Measurements from ENCODE around the gene CEACAM1. TPM values are rescaled to one million over a fixed set of nuclear protein-coding genes. Genes with fewer than 3 reads are reported as not detected.
"Not testable (repeated sequence)": the region's sequence is repeated elsewhere in the genome, so short reads cannot be mapped to it uniquely, and the experiment has no call there.

The CEACAM1 gene
- total and polyA plus RNA-seq, 4 donors: 0.60 to 4.4 (median 1.2) TPM

- H3K27me3 ChIP-seq (ENCODE audit: control insufficient read depth, insufficient read depth, low read length): no peaks in the 10 kb centered on the region
- H3K4me1 ChIP-seq (ENCODE audit: control insufficient read depth, insufficient read depth, low read length): peaks cover 2% of the 10 kb centered on the region
- H3K27ac ChIP-seq (ENCODE audit: low read depth, low read length): no peak overlapping the region
- H3K36me3 ChIP-seq (ENCODE audit: control insufficient read depth, insufficient read depth, low read length): no peaks in the 10 kb centered on the region
- no peak overlapping the region for H3K4me3 ChIP-seq (ENCODE audit: low read depth, low read length)
- DNase-seq (ENCODE audit: low read depth in 4 of 6, low spot score in 6 of 6): peak in 1 of 6 donors; percentile 20
- H3K9me3 ChIP-seq (ENCODE audit: control insufficient read depth, insufficient read depth, low read length): no peaks in the 10 kb centered on the region
These were observed 6.1 kb upstream of the CEACAM1 start for GRCh38 chr19:42534391-42534790.

- DNase-seq (ENCODE audit: low read depth in 4 of 6, low spot score in 6 of 6): peak in 5 of 6 donors; percentile 19 to 70 (median 48)
- Histone ChIP-seq H3K4me3 (ENCODE audit: low read depth, low read length) (no peak overlapping the region), H3K27ac (ENCODE audit: low read depth, low read length) (no peak overlapping the region), H3K9me3 (ENCODE audit: control insufficient read depth, insufficient read depth, low read length) (no peaks in the 10 kb centered on the region), H3K4me1 (ENCODE audit: control insufficient read depth, insufficient read depth, low read length) (no peaks in the 10 kb centered on the region), H3K36me3 (ENCODE audit: control insufficient read depth, insufficient read depth, low read length) (no peaks in the 10 kb centered on the region), H3K27me3 (ENCODE audit: control insufficient read depth, insufficient read depth, low read length) (no peaks in the 10 kb centered on the region)
- WGBS (ENCODE audit: insufficient coverage): 56% methylated on average over 1 of the region's 2 CpGs
These were observed 4.6 kb upstream of the CEACAM1 start for GRCh38 chr19:42532891-42533290.

- Histone ChIP-seq H3K27me3 (ENCODE audit: control insufficient read depth, insufficient read depth, low read length) (no peaks in the 10 kb centered on the region), H3K4me3 (ENCODE audit: low read depth, low read length) (no peak overlapping the region), H3K27ac (ENCODE audit: low read depth, low read length) (no peak overlapping the region), H3K36me3 (ENCODE audit: control insufficient read depth, insufficient read depth, low read length) (no peaks in the 10 kb centered on the region), H3K9me3 (ENCODE audit: control insufficient read depth, insufficient read depth, low read length) (no peaks in the 10 kb centered on the region), H3K4me1 (ENCODE audit: control insufficient read depth, insufficient read depth, low read length) (no peaks in the 10 kb centered on the region)
- no peak for DNase-seq (ENCODE audit: low read depth in 4 of 6, low spot score in 6 of 6)
- 100% methylated on average over 1 of the region's 3 CpGs for WGBS (ENCODE audit: insufficient coverage)
These were observed 3.0 kb upstream of the CEACAM1 start for GRCh38 chr19:42531313-42531712.

- H3K4me1 ChIP-seq (ENCODE audit: control insufficient read depth, insufficient read depth, low read length): no peaks in the 10 kb centered on the region
- H3K27ac ChIP-seq (ENCODE audit: low read depth, low read length): no peak overlapping the region
- H3K9me3 ChIP-seq (ENCODE audit: control insufficient read depth, insufficient read depth, low read length): no peaks in the 10 kb centered on the region
- no peaks in the 10 kb centered on the region for H3K27me3 ChIP-seq (ENCODE audit: control insufficient read depth, insufficient read depth, low read length)
- no peak overlapping the region for H3K4me3 ChIP-seq (ENCODE audit: low read depth, low read length)
- peak in 2 of 6 donors; percentile 4 to 47 for DNase-seq (ENCODE audit: low read depth in 4 of 6, low spot score in 6 of 6)
- 48% methylated on average over 2 of the region's 3 CpGs for WGBS (ENCODE audit: insufficient coverage)
- no peaks in the 10 kb centered on the region for H3K36me3 ChIP-seq (ENCODE audit: control insufficient read depth, insufficient read depth, low read length)
These were observed 1.0 kb upstream of the CEACAM1 start for GRCh38 chr19:42529248-42529764.

DNA sequence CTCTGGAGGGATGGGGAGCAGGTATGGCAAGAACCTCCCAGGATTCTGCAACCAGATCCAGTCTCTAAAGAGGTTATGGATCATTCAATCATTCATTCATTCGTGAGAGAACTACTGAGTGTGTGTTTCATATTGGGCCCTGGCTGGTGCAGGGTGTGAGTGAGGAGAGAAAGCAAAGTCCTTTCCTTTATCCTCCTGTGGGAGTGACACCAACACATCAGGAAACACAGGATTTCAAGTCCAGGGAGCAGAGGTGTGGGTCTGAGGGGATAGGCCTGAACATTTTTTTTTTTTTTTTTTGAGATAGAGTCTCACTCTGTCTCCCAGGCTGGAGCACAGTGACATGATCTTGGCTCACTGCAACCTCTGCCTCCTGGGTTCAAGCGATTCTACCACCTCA, 3.3 kb downstream of the CEACAM1 start:
- no CpG with 5 or more reads among the region's 2 CpGs for WGBS (ENCODE audit: insufficient coverage)
- no peak for DNase-seq (ENCODE audit: low read depth in 4 of 6, low spot score in 6 of 6)
- Histone ChIP-seq H3K9me3 (ENCODE audit: control insufficient read depth, insufficient read depth, low read length) (no peaks in the 10 kb centered on the region), H3K4me1 (ENCODE audit: control insufficient read depth, insufficient read depth, low read length) (no peaks in the 10 kb centered on the region), H3K36me3 (ENCODE audit: control insufficient read depth, insufficient read depth, low read length) (no peaks in the 10 kb centered on the region), H3K4me3 (ENCODE audit: low read depth, low read length) (no peak overlapping the region), H3K27ac (ENCODE audit: low read depth, low read length) (no peak overlapping the region), H3K27me3 (ENCODE audit: control insufficient read depth, insufficient read depth, low read length) (no peaks in the 10 kb centered on the region)

DNA sequence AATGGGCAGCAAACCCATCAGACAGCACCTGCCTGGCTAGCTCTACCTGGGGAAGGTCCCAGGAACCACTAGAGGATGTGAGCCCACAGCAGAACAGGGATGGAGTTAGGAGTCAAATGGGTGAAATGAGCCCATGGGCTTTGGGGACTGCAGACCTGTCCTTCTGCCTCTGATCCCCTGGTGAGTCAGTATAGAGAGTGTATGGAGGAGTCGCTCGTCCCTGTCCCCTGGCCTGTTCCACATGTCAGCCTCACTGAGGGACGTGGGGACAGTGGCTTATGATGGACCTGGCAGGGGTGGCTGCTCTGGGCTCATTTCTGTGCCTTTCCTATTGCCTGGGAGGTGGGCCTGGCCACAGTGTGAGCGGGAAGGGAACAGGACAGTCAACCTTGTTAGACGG, 4.0 kb downstream of the CEACAM1 start:
- no peak overlapping the region for H3K4me3 ChIP-seq (ENCODE audit: low read depth, low read length)
- H3K36me3 ChIP-seq (ENCODE audit: control insufficient read depth, insufficient read depth, low read length): no peaks in the 10 kb centered on the region
- no peaks in the 10 kb centered on the region for H3K9me3 ChIP-seq (ENCODE audit: control insufficient read depth, insufficient read depth, low read length)
- H3K27ac ChIP-seq (ENCODE audit: low read depth, low read length): no peak overlapping the region
- no peaks in the 10 kb centered on the region for H3K27me3 ChIP-seq (ENCODE audit: control insufficient read depth, insufficient read depth, low read length)
- H3K4me1 ChIP-seq (ENCODE audit: control insufficient read depth, insufficient read depth, low read length): no peaks in the 10 kb centered on the region
- no peak for DNase-seq (ENCODE audit: low read depth in 4 of 6, low spot score in 6 of 6)
- WGBS (ENCODE audit: insufficient coverage): 89% methylated on average over 5 of the region's 5 CpGs

DNA sequence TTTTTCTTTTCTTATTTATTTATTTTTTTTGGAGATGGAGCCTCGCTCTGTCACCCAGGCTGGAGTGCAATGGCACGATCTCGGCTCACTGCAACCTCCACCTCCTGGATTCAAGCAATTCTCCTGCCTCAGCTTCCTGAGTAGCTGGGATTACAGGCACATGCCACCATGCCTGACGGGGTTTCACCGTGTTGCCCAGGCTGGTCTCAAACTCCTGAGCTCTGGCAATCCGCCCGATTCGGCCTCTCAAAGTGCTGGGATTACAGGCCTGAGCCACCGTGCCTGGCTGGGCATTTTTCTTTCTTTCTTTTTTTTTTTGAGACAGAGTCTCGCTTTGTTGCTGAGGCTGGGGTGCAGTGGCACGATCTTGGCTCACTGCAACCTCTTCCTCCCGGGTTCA, 6.0 kb downstream of the CEACAM1 start:
- not testable (repeated sequence) for H3K27ac ChIP-seq (ENCODE audit: low read depth, low read length); H3K36me3 ChIP-seq (ENCODE audit: control insufficient read depth, insufficient read depth, low read length); H3K4me3 ChIP-seq (ENCODE audit: low read depth, low read length); H3K27me3 ChIP-seq (ENCODE audit: control insufficient read depth, insufficient read depth, low read length); H3K9me3 ChIP-seq (ENCODE audit: control insufficient read depth, insufficient read depth, low read length); H3K4me1 ChIP-seq (ENCODE audit: control insufficient read depth, insufficient read depth, low read length); DNase-seq (ENCODE audit: low read depth in 4 of 6, low spot score in 6 of 6)
- WGBS (ENCODE audit: insufficient coverage): 82% methylated on average over 11 of the region's 12 CpGs

DNA sequence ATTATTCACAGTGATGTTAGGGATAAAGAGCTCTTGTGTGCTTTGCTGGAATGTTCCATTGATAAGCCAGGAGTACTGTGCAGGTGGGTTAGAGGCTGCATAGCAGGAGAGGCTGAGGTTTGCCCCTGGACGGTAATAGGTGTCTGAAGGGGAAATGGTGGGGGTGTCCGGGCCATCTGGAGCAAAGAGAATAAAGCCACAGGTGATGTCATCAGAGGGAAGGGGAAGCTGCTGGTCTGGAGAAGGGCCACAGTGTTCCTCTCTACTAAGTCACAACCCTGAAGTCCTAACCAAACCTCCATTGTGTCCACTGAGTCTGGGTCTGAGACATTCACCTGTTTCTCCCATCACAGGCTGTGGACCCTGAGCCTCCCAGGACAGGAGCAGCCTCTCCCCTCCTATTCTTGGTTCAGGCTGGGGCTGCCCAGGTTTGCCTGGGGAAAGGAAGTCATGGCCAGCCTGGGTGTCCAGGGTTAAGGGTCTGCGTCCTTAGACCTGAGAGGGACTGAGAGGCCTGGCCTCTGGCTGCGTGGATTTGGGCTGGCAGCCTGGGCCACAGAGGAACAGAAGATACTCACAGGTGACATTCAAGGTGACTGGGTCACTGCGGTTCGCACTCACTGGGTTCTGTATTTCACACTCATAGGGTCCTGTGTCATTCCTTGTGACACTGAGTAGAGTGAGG, 6.8 kb downstream of the CEACAM1 start:
- no peaks in the 10 kb centered on the region for H3K36me3 ChIP-seq (ENCODE audit: control insufficient read depth, insufficient read depth, low read length)
- no peaks in the 10 kb centered on the region for H3K27me3 ChIP-seq (ENCODE audit: control insufficient read depth, insufficient read depth, low read length)
- H3K27ac ChIP-seq (ENCODE audit: low read depth, low read length): no peak overlapping the region
- no peak overlapping the region for H3K4me3 ChIP-seq (ENCODE audit: low read depth, low read length)
- H3K9me3 ChIP-seq (ENCODE audit: control insufficient read depth, insufficient read depth, low read length): no peaks in the 10 kb centered on the region
- no peak for DNase-seq (ENCODE audit: low read depth in 4 of 6, low spot score in 6 of 6)
- WGBS (ENCODE audit: insufficient coverage): 85% methylated on average over 6 of the region's 6 CpGs
- no peaks in the 10 kb centered on the region for H3K4me1 ChIP-seq (ENCODE audit: control insufficient read depth, insufficient read depth, low read length)

DNA sequence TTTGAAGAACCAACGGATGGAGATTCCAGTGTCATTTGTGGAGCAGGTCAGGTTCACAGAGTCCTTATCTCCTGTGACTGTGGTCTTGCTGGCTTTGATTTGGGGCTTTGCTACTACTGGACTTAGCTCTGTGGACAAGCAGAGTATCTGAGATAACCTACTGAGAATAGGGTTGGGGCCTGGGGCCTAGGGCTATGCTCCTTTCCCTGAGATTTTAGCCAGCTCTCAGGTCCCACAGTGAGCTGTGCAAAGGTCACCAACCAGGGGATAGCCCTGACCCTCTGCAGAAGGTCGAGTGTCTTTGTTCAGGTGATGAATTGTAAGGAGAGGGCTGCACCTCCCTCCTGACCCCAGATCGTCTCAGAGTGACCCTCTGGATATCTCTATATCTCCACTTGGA, 9.2 kb downstream of the CEACAM1 start:
- Histone ChIP-seq H3K4me1 (ENCODE audit: control insufficient read depth, insufficient read depth, low read length) (no peaks in the 10 kb centered on the region), H3K27me3 (ENCODE audit: control insufficient read depth, insufficient read depth, low read length) (no peaks in the 10 kb centered on the region), H3K9me3 (ENCODE audit: control insufficient read depth, insufficient read depth, low read length) (no peaks in the 10 kb centered on the region), H3K36me3 (ENCODE audit: control insufficient read depth, insufficient read depth, low read length) (no peaks in the 10 kb centered on the region), H3K4me3 (ENCODE audit: low read depth, low read length) (no peak overlapping the region), H3K27ac (ENCODE audit: low read depth, low read length) (no peak overlapping the region)
- 66% methylated on average over 2 of the region's 3 CpGs for WGBS (ENCODE audit: insufficient coverage)
- no peak for DNase-seq (ENCODE audit: low read depth in 4 of 6, low spot score in 6 of 6)

DNA sequence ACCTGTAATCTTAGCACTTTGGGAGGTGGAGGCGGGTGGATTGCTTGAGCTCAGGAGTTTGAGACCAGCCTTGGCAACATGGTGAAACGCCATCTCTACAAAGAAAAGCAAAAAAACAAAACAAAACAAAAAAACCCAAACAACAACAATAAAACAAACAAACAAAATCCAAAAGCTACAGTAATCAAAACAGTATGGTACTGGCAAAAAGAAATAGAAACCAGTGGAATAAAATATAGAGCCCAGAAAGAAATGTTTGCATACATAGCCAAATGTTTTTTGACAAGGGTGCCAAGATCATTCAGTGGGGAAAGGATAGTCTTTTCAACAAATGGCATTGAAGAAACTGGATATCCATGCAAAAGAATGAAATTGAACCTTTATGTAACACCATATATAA, 11.5 kb downstream of the CEACAM1 start:
- Histone ChIP-seq H3K27ac (ENCODE audit: low read depth, low read length) (no peak overlapping the region), H3K9me3 (ENCODE audit: control insufficient read depth, insufficient read depth, low read length) (no peaks in the 10 kb centered on the region), H3K27me3 (ENCODE audit: control insufficient read depth, insufficient read depth, low read length) (no peaks in the 10 kb centered on the region), H3K36me3 (ENCODE audit: control insufficient read depth, insufficient read depth, low read length) (no peaks in the 10 kb centered on the region), H3K4me3 (ENCODE audit: low read depth, low read length) (no peak overlapping the region), H3K4me1 (ENCODE audit: control insufficient read depth, insufficient read depth, low read length) (no peaks in the 10 kb centered on the region)
- DNase-seq (ENCODE audit: low read depth in 4 of 6, low spot score in 6 of 6): no peak
- WGBS (ENCODE audit: insufficient coverage): no CpG with 5 or more reads among the region's 2 CpGs
